ENCODE measurements around the gene JAGN1. TPM values are rescaled to one million over a fixed set of nuclear protein-coding genes. Genes with fewer than 3 reads are reported as not detected.
A peak's percentile ranks its signal among the peaks of the same experiment; 100 is the strongest.

Gene JAGN1
- total RNA-seq, 6 experiments from 2014 or later, result 20.5 to 40.6 (median 26.5) TPM

DNA sequence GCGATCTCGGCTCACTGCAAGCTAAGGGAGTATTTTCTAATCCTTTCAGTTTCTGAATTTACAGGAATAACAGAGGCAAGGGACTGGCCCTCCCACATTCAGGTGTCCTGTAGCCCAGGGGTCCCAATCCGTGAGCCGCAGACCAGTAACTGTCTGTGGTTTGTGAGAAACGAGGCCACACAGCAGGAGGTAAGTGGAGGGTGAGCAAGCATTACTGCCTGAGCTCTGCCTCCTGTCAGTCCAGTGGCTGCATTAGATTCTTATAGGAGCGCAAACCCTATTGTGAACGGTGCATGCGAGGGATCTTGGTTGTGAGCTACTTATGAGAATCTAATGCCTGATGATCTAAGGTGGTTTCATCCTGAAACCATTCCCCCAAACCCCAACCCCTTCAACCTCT is 21.5 kb downstream of the JAGN1 start:
- intact Hi-C loops (cut with DNase I), result no loop called here

DNA sequence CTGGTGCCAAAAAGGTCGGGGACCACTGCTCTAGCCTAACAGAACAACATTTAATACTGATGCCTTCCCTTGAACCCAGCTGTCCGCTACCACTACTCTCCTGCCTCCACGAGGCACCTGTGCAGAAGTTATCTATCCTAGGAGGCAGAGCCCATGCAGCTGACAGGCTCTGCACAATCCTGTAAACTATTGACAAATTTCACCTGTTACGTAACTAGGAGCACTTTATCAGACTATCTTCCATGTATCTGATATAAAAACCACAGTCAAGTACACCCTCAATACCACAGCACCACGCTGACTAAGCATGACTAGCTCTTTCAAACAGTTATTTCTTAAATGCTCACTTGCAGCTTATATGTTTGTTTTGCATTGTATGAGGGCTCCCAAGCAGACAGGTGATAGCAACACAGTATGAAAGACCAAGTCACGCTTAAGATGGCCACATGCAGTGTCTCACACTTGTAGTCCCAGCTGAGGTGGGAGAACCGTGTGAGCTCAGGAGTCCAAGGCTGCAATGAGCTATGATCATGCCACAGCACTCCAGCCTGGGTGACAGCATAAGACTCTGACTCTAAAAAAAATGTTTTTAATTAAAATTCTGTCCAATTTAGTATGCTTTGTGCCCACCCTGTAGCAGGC is 22.0 kb downstream of the JAGN1 start:
- ATAC-seq, result peak; percentile 13 to 39 (median 28)
- no peaks in the 10 kb centered on the region for H3K36me3 ChIP-seq
- intact Hi-C loops (cut with DNase I), result no loop called here
- TF ChIP-seq POLR2A (IDR thresholded peaks at IDR 0.05), result no peak
- TF ChIP-seq, protein P1, sequence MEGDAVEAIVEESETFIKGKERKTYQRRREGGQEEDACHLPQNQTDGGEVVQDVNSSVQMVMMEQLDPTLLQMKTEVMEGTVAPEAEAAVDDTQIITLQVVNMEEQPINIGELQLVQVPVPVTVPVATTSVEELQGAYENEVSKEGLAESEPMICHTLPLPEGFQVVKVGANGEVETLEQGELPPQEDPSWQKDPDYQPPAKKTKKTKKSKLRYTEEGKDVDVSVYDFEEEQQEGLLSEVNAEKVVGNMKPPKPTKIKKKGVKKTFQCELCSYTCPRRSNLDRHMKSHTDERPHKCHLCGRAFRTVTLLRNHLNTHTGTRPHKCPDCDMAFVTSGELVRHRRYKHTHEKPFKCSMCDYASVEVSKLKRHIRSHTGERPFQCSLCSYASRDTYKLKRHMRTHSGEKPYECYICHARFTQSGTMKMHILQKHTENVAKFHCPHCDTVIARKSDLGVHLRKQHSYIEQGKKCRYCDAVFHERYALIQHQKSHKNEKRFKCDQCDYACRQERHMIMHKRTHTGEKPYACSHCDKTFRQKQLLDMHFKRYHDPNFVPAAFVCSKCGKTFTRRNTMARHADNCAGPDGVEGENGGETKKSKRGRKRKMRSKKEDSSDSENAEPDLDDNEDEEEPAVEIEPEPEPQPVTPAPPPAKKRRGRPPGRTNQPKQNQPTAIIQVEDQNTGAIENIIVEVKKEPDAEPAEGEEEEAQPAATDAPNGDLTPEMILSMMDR (IDR thresholded peaks at IDR 0.05), result no peak
- peaks cover 0 to 75% (median 34%) of the 10 kb centered on the region in 4 donors for H3K4me1 ChIP-seq
- DNase-seq, result peak in 1 of 3 donors; percentile 60
- WGBS (ENCODE audit: insufficient coverage, low coverage, low lambda C conversion rate, missing lambda C conversion rate), result 22% methylated on average over 7 of the region's 7 CpGs
- H3K27ac ChIP-seq, result peak overlapping the region in 1 of 3 donors; percentile 87
- no peaks in the 10 kb centered on the region for H3K27me3 ChIP-seq
- no peak overlapping the region for H3K4me3 ChIP-seq
- no peaks in the 10 kb centered on the region for H3K9me3 ChIP-seq

More for the DNA sequence above, 21.5 kb downstream of the JAGN1 start:
- 67% methylated on average over 5 of the region's 8 CpGs for WGBS (ENCODE audit: insufficient coverage, low coverage, low lambda C conversion rate, missing lambda C conversion rate)
- peaks cover 0 to 73% (median 34%) of the 10 kb centered on the region in 4 donors for H3K4me1 ChIP-seq
- H3K27me3 ChIP-seq, result no peaks in the 10 kb centered on the region
- DNase-seq (no peak), ATAC-seq (no peak)
- H3K9me3 ChIP-seq, result no peaks in the 10 kb centered on the region
- H3K27ac ChIP-seq, result no peak overlapping the region
- H3K36me3 ChIP-seq, result no peaks in the 10 kb centered on the region
- TF ChIP-seq, protein P1 (IDR thresholded peaks at IDR 0.05), result no peak
- no peak for TF ChIP-seq POLR2A (IDR thresholded peaks at IDR 0.05)
- H3K4me3 ChIP-seq, result no peak overlapping the region

DNA sequence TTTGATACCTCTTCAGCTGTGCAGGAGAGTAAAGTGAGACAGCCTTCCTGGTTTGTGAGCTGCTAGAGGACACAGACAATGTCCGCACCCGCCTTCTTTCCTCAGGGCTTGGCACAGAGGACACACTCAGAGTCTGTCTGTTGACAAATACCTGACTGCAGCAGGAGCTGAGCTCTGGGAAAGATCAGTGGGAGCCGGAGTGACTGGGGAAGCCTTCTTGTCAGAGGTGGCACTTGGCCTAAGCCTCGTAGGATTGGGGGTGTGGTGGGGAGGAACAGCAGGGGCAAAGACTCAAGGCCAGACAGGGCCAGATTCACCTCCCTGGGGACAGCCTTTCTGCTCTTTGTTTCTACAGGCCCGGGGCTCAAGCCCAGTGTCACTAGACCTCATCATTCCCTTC is 23.2 kb downstream of the JAGN1 start:
- Histone ChIP-seq H3K4me1 (peaks cover 0 to 78% (median 35%) of the 10 kb centered on the region in 4 donors), H3K4me3 (no peak overlapping the region), H3K9me3 (no peaks in the 10 kb centered on the region), H3K27ac (peak overlapping the region in 2 of 3 donors; percentile 75 to 87), H3K36me3 (no peaks in the 10 kb centered on the region), H3K27me3 (no peaks in the 10 kb centered on the region)
- DNase-seq (peak in 1 of 3 donors; percentile 63), ATAC-seq (peak in 2 of 4 donors; percentile 3 to 12)
- WGBS (ENCODE audit: insufficient coverage, low coverage, low lambda C conversion rate, missing lambda C conversion rate), result no CpG with 5 or more reads among the region's 5 CpGs
- intact Hi-C loops (cut with DNase I), result no loop called here
- TF ChIP-seq, protein P1 (IDR thresholded peaks at IDR 0.05), result no peak
- no peak for TF ChIP-seq POLR2A (IDR thresholded peaks at IDR 0.05)

DNA sequence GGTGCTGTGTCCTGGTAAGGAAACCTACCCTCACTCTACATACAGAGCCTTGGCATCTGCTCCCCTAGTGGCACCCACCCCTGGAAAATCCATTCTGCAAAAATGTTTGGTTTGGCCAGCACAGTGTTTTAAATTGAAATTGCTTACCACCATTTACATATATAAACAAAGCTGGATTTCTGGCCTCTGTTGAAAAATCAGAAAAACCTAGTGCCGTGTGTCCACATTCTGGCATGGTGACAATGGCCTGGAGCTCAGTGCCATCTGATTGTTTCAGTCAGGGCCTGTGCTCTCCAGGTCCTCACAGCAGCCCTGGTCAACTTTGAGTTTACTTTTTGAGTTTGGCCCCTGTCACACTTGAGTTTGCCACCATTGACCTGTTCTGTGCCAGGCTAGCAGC is 23.6 kb downstream of the JAGN1 start:
- Histone ChIP-seq H3K36me3 (no peaks in the 10 kb centered on the region), H3K27ac (peak overlapping the region in 2 of 3 donors; percentile 75 to 87), H3K4me3 (peak overlapping the region in 1 of 3 donors; percentile 73), H3K27me3 (no peaks in the 10 kb centered on the region), H3K9me3 (no peaks in the 10 kb centered on the region), H3K4me1 (peaks cover 0 to 76% (median 35%) of the 10 kb centered on the region in 4 donors)
- DNase-seq (peak; percentile 56 to 89 (median 82)), ATAC-seq (peak; percentile 2 to 44 (median 40))
- intact Hi-C loops (cut with DNase I), result no loop called here
- TF ChIP-seq POLR2A (IDR thresholded peaks at IDR 0.05), result no peak
- TF ChIP-seq, protein P1 (IDR thresholded peaks at IDR 0.05), result no peak
- WGBS (ENCODE audit: insufficient coverage, low coverage, low lambda C conversion rate, missing lambda C conversion rate), result 22% methylated on average over 1 of the region's 1 CpG
